Measurements from ENCODE around the gene TMA16. TPM values are rescaled to one million over a fixed set of nuclear protein-coding genes. Genes with fewer than 3 reads are reported as not detected.

The TMA16 gene
- total and polyA plus RNA-seq, 2 donors (not counting 3 experiments of a cell fraction or from before 2014, with no cell fraction given): 4.2 to 42.7 TPM

DNA sequence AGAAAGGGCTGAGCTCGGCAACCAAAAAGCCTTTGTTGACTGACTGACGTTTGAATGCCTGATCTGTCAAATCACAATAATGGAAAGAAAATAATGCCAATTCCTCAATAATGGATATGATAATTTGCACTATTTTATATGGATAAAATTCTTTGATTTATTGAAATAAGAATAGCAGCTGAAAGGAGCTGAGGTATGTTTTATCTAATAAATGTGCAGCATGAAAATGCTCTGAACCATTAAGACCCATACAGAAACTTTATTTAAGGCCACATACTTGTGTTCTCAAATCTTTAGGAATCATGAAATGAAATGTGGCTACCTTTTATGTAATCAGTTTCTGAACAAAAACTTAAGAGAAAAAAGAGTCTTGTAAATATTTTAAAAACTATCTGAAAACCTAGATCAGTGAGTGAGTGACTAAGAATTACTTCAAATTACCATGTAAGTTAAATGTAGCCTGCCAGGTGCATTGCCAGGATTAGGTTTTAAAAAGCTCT, 69.8 kb downstream of the TMA16 start:
- H3K4me2 ChIP-seq (ENCODE audit: insufficient read depth, low read length): no peak overlapping the region
- H3K27me3 ChIP-seq (ENCODE audit: control insufficient read depth in 2 of 2, insufficient read depth in 2 of 2, low read length in 2 of 2): no peaks in the 10 kb centered on the region
- DNase-seq (ENCODE audit: low read depth, low spot score) (no peak), FAIRE-seq (no peak)
- H3K36me3 ChIP-seq (ENCODE audit: control insufficient read depth in 2 of 2, extremely low read depth in 1 of 2, insufficient read depth in 2 of 2, low read length in 2 of 2): no peaks in the 10 kb centered on the region
- BruUV-seq (replicated peaks): no TSS peak
- no peaks in the 10 kb centered on the region for H4K20me1 ChIP-seq (replicated peaks; ENCODE audit: control insufficient read depth, extremely low read depth, insufficient read depth, low read length)
- no peak overlapping the region for H3K4me3 ChIP-seq (replicated peaks in 1 of 3; ENCODE audit: insufficient read depth in 1 of 3, low read depth in 1 of 3, low read length in 3 of 3)
- H3K4me1 ChIP-seq (ENCODE audit: control insufficient read depth, extremely low read depth, insufficient read depth, low read length): no peaks in the 10 kb centered on the region
- TF ChIP-seq MYC (IDR thresholded peaks at IDR 0.05; ENCODE audit: low read depth, low read length): no peak
- POLR2A ChIA-PET: no interaction called here
- H3K9me3 ChIP-seq (replicated peaks; ENCODE audit: control insufficient read depth, insufficient read depth, low read length): no peaks in the 10 kb centered on the region
- intact Hi-C loops (cut with micrococcal nuclease): no loop called here
- H3K79me2 ChIP-seq (ENCODE audit: control insufficient read depth, insufficient read depth, low read length): no peaks in the 10 kb centered on the region
- no peak overlapping the region for H3K27ac ChIP-seq (ENCODE audit: insufficient read depth, low read depth, low read length)
- H2AFZ ChIP-seq (ENCODE audit: low read depth, low read length): no peak overlapping the region
- no peak overlapping the region for H3K9ac ChIP-seq (replicated peaks; ENCODE audit: extremely low read depth, insufficient read depth, low read length)
- dilution Hi-C loops (cut with MboI; ENCODE audit: extremely low pct_ligation_motif_present, low sequenced_read_pairs): no loop called here
- CTCF ChIA-PET: interaction anchor here (1.1 to 1.3 kb wide), 2 partner anchors 14 to 1167 kb away, joined by 3 to 4 read pairs; no protein-coding TSS in a partner anchor
- H3K9me1 ChIP-seq (replicated peaks; ENCODE audit: control insufficient read depth, extremely low read depth, insufficient read depth, low read length): no peaks in the 10 kb centered on the region

DNA sequence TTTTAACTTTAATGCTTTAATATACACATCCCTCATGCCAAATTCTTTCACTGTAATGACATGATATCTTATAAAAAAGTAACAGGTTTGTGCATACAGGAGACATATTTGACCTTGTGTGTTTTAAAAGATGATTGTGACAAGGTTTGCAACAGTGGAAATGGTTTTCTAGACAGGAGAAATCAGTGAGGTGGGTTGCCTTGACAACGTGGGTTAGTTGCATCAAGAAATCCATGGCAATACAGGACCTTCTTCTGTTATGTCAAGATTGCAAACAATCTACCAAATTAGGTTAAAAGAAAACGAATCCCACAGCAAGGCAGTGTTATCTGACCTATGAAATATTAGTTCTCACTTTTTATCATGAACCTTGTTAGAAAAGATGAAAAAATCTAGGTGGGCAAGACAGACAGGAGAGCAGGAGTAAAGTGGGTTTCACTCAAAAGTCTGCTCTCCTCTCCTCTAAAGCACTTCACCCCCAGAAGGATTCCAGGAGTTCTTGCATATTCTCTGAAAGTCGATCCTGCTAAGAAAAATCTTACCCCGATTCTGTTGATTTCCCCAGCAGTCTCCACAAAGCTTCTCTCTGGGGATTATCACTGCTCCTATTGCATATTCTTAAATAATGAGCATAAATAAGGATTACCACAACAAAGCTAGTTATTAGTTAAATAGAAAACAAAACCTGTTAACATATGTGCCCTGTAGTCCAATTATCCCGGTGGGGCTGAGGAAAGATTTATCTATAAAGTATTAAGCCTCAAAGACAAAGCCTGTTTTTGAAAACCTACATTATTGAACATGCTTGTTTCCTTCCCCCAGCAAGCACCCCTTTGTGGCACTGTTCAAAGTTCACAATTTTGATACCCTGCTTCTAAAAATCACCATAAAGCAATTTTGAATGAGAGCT, 71.0 kb downstream of the TMA16 start:
- CTCF ChIA-PET: interaction anchor here (1.3 to 1.5 kb wide), 2 partner anchors 9 to 15 kb away, joined by 3 to 4 read pairs; no protein-coding TSS in a partner anchor
- dilution Hi-C loops (cut with MboI; ENCODE audit: extremely low pct_ligation_motif_present, low sequenced_read_pairs): no loop called here
- DNase-seq (ENCODE audit: low read depth, low spot score): no peak
- Histone ChIP-seq H2AFZ (ENCODE audit: low read depth, low read length) (no peak overlapping the region), H3K9me3 (replicated peaks; ENCODE audit: control insufficient read depth, insufficient read depth, low read length) (no peaks in the 10 kb centered on the region), H3K27me3 (ENCODE audit: control insufficient read depth in 2 of 2, insufficient read depth in 2 of 2, low read length in 2 of 2) (no peaks in the 10 kb centered on the region), H3K79me2 (ENCODE audit: control insufficient read depth, insufficient read depth, low read length) (no peaks in the 10 kb centered on the region), H3K9me1 (replicated peaks; ENCODE audit: control insufficient read depth, extremely low read depth, insufficient read depth, low read length) (no peaks in the 10 kb centered on the region), H3K9ac (replicated peaks; ENCODE audit: extremely low read depth, insufficient read depth, low read length) (no peak overlapping the region), H3K27ac (ENCODE audit: insufficient read depth, low read depth, low read length) (no peak overlapping the region), H4K20me1 (replicated peaks; ENCODE audit: control insufficient read depth, extremely low read depth, insufficient read depth, low read length) (no peaks in the 10 kb centered on the region), H3K4me2 (ENCODE audit: insufficient read depth, low read length) (no peak overlapping the region), H3K4me3 (replicated peaks in 1 of 3; ENCODE audit: insufficient read depth in 1 of 3, low read depth in 1 of 3, low read length in 3 of 3) (no peak overlapping the region), H3K4me1 (ENCODE audit: control insufficient read depth, extremely low read depth, insufficient read depth, low read length) (no peaks in the 10 kb centered on the region), H3K36me3 (ENCODE audit: control insufficient read depth in 2 of 2, extremely low read depth in 1 of 2, insufficient read depth in 2 of 2, low read length in 2 of 2) (no peaks in the 10 kb centered on the region)
- POLR2A ChIA-PET: no interaction called here
- TF ChIP-seq POLR2A (IDR thresholded peaks at IDR 0.05; ENCODE audit: low read depth, low read length): no peak
- no peak for TF ChIP-seq EZH2 (IDR thresholded peaks at IDR 0.05; ENCODE audit: borderline replicate concordance, low read depth, low read length, severe bottlenecking)
- no peak for TF ChIP-seq JUN (IDR thresholded peaks at IDR 0.05; ENCODE audit: borderline replicate concordance, insufficient read depth, insufficient read length, low read depth)
- TF ChIP-seq, protein P1, sequence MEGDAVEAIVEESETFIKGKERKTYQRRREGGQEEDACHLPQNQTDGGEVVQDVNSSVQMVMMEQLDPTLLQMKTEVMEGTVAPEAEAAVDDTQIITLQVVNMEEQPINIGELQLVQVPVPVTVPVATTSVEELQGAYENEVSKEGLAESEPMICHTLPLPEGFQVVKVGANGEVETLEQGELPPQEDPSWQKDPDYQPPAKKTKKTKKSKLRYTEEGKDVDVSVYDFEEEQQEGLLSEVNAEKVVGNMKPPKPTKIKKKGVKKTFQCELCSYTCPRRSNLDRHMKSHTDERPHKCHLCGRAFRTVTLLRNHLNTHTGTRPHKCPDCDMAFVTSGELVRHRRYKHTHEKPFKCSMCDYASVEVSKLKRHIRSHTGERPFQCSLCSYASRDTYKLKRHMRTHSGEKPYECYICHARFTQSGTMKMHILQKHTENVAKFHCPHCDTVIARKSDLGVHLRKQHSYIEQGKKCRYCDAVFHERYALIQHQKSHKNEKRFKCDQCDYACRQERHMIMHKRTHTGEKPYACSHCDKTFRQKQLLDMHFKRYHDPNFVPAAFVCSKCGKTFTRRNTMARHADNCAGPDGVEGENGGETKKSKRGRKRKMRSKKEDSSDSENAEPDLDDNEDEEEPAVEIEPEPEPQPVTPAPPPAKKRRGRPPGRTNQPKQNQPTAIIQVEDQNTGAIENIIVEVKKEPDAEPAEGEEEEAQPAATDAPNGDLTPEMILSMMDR (IDR thresholded peaks at IDR 0.05; ENCODE audit: extremely low read depth in 1 of 2, insufficient read depth in 1 of 2, low read depth in 1 of 2, low read length in 2 of 2): no peak
- no peak for TF ChIP-seq MYC (IDR thresholded peaks at IDR 0.05; ENCODE audit: low read depth, low read length)
- no peak for TF ChIP-seq FOS (IDR thresholded peaks at IDR 0.05; ENCODE audit: borderline replicate concordance, insufficient read depth, low read length)
- TF ChIP-seq, protein P2, sequence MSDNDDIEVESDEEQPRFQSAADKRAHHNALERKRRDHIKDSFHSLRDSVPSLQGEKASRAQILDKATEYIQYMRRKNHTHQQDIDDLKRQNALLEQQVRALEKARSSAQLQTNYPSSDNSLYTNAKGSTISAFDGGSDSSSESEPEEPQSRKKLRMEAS (IDR thresholded peaks at IDR 0.05; ENCODE audit: insufficient read depth, insufficient read length): no peak
- TF ChIP-seq POLR2AphosphoS5 (IDR thresholded peaks at IDR 0.05; ENCODE audit: insufficient read depth, low read depth, low read length): no peak
- TF ChIP-seq GATA2 (IDR thresholded peaks at IDR 0.05; ENCODE audit: insufficient read depth, insufficient read length, low read depth, low read length): no peak
- no peak for FAIRE-seq
- BruUV-seq (replicated peaks): no TSS peak
- intact Hi-C loops (cut with micrococcal nuclease): no loop called here

All from endothelial cell of umbilical vein (primary cell).